Measurements from ENCODE around the gene AGL. TPM values are rescaled to one million over a fixed set of nuclear protein-coding genes. Genes with fewer than 3 reads are reported as not detected.

AGL gene
- total RNA-seq, 1 experiment from 2014 or later = 12.0 TPM

DNA sequence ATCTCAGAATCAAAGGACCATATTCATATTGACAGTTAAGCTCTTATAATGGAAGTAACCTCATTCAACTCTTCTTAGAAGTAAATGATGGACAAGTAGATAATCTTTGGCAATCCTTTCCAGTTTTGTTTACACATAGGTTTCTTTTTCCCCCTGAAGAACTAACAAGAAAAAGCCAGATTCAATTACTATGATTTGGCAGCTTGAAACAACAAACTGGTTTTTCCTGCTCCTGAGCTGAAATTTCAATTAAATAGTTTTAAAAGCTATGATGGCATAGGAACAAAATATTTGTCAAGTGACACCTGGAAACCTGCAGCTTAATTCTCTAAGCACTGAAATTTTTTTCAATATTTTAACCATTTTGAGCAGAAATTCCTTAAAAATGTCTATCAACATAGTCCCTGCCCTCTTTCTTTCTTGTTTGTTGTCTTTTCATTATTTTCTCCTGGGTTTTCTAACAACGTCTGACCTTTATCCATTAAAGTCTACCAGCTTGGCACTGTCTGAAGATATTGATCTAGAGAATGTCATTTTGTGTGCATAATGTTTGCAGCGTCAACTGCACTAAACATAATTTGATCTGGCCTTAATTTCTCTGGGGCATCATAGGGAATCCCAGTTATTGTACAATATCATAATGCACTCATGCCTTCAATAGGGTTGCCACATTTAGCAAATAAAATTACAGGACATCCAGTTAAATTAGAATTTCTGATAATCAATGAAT is 115.7 kb downstream of the AGL start:
- CTCF ChIA-PET = no interaction called here
- POLR2A ChIA-PET = no interaction called here
- no peaks in the 10 kb centered on the region for H3K27me3 ChIP-seq (ENCODE audit: control insufficient read depth, insufficient read depth, low read length)
- H3K4me1 ChIP-seq (ENCODE audit: control insufficient read depth, insufficient read depth, low read length) = no peaks in the 10 kb centered on the region
- DNase-seq (ENCODE audit: low read depth, low spot score) (no peak), ATAC-seq (no peak)
- no peak overlapping the region for H3K27ac ChIP-seq (ENCODE audit: low read length)
- in situ Hi-C loops (cut with HindIII; ENCODE audit: low pct_unique_long_range_greater_than_20kb, low sequenced_read_pairs) = no loop called here
- peaks cover 2% of the 10 kb centered on the region; the same call in 1 of the 2 replicates for H3K36me3 ChIP-seq (ENCODE audit: control insufficient read depth, insufficient read depth, low read length)
- intact Hi-C loops (cut with micrococcal nuclease; ENCODE audit: unreplicated experiment) = no loop called here
- BruUV-seq (replicated peaks) = no TSS peak
- H3K9me3 ChIP-seq (ENCODE audit: control insufficient read depth, insufficient read depth, low read depth, low read length) = no peaks in the 10 kb centered on the region
- TF ChIP-seq TCF7L2 (IDR thresholded peaks at IDR 0.05; ENCODE audit: low read depth, low read length) (no peak), SIN3A (IDR thresholded peaks at IDR 0.05; ENCODE audit: borderline replicate concordance, insufficient read depth, low read depth, low read length) (no peak), POLR2AphosphoS5 (IDR thresholded peaks at IDR 0.05; ENCODE audit: low read depth, low read length) (no peak)
- TF ChIP-seq, protein P1, sequence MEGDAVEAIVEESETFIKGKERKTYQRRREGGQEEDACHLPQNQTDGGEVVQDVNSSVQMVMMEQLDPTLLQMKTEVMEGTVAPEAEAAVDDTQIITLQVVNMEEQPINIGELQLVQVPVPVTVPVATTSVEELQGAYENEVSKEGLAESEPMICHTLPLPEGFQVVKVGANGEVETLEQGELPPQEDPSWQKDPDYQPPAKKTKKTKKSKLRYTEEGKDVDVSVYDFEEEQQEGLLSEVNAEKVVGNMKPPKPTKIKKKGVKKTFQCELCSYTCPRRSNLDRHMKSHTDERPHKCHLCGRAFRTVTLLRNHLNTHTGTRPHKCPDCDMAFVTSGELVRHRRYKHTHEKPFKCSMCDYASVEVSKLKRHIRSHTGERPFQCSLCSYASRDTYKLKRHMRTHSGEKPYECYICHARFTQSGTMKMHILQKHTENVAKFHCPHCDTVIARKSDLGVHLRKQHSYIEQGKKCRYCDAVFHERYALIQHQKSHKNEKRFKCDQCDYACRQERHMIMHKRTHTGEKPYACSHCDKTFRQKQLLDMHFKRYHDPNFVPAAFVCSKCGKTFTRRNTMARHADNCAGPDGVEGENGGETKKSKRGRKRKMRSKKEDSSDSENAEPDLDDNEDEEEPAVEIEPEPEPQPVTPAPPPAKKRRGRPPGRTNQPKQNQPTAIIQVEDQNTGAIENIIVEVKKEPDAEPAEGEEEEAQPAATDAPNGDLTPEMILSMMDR (IDR thresholded peaks at IDR 0.05) = no peak
- TF ChIP-seq, protein P2, sequence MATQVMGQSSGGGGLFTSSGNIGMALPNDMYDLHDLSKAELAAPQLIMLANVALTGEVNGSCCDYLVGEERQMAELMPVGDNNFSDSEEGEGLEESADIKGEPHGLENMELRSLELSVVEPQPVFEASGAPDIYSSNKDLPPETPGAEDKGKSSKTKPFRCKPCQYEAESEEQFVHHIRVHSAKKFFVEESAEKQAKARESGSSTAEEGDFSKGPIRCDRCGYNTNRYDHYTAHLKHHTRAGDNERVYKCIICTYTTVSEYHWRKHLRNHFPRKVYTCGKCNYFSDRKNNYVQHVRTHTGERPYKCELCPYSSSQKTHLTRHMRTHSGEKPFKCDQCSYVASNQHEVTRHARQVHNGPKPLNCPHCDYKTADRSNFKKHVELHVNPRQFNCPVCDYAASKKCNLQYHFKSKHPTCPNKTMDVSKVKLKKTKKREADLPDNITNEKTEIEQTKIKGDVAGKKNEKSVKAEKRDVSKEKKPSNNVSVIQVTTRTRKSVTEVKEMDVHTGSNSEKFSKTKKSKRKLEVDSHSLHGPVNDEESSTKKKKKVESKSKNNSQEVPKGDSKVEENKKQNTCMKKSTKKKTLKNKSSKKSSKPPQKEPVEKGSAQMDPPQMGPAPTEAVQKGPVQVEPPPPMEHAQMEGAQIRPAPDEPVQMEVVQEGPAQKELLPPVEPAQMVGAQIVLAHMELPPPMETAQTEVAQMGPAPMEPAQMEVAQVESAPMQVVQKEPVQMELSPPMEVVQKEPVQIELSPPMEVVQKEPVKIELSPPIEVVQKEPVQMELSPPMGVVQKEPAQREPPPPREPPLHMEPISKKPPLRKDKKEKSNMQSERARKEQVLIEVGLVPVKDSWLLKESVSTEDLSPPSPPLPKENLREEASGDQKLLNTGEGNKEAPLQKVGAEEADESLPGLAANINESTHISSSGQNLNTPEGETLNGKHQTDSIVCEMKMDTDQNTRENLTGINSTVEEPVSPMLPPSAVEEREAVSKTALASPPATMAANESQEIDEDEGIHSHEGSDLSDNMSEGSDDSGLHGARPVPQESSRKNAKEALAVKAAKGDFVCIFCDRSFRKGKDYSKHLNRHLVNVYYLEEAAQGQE (IDR thresholded peaks at IDR 0.05; ENCODE audit: insufficient read depth in 1 of 2, low read depth in 2 of 2, low read length in 1 of 2) = no peak
- no peak overlapping the region for H3K4me3 ChIP-seq (ENCODE audit: low read depth in 2 of 2, low read length in 2 of 2)

DNA sequence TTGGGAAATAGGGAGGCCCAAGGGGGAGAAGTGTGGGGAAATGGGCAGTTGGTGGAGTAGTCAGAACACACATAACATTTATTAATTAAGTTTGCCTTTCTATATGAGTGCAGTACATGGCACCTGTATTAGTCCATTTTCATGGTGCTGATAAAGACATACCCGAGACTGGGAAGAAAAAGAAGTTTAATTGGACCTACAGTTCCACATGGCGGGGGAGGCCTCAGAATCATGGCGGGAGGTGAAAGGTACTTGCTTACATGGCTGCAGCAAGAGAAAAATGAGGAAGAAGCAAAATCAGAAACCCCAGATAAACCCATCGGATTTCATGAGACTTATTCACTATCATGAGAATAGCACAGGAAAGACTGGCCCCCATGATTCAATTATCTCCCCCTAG is 118.1 kb downstream of the AGL start:
- H3K4me1 ChIP-seq (ENCODE audit: control insufficient read depth, insufficient read depth, low read length) = no peaks in the 10 kb centered on the region
- peaks cover 2% of the 10 kb centered on the region; the same call in 1 of the 2 replicates for H3K36me3 ChIP-seq (ENCODE audit: control insufficient read depth, insufficient read depth, low read length)
- intact Hi-C loops (cut with micrococcal nuclease; ENCODE audit: unreplicated experiment) = no loop called here

More for the DNA sequence above, 118.1 kb downstream of the AGL start:
- Histone ChIP-seq H3K27me3 (ENCODE audit: control insufficient read depth, insufficient read depth, low read length) (no peaks in the 10 kb centered on the region), H3K9me3 (ENCODE audit: control insufficient read depth, insufficient read depth, low read depth, low read length) (no peaks in the 10 kb centered on the region), H3K4me3 (ENCODE audit: low read depth in 2 of 2, low read length in 2 of 2) (no peak overlapping the region), H3K27ac (ENCODE audit: low read length) (no peak overlapping the region)
- no peak for ATAC-seq
- ChIA-PET POLR2A (no interaction called here), CTCF (no interaction called here)
- in situ Hi-C loops (cut with HindIII; ENCODE audit: low pct_unique_long_range_greater_than_20kb, low sequenced_read_pairs) = no loop called here
- BruUV-seq (replicated peaks) = no TSS peak
- TF ChIP-seq SIN3A (IDR thresholded peaks at IDR 0.05; ENCODE audit: borderline replicate concordance, insufficient read depth, low read depth, low read length) (no peak), TCF7L2 (IDR thresholded peaks at IDR 0.05; ENCODE audit: low read depth, low read length) (no peak), POLR2AphosphoS5 (IDR thresholded peaks at IDR 0.05; ENCODE audit: low read depth, low read length) (no peak)
- TF ChIP-seq, protein P1 (IDR thresholded peaks at IDR 0.05) = no peak
- TF ChIP-seq, protein P2 (IDR thresholded peaks at IDR 0.05; ENCODE audit: insufficient read depth in 1 of 2, low read depth in 2 of 2, low read length in 1 of 2) = no peak
- no peak for DNase-seq (ENCODE audit: low read depth, low spot score)

Measured in Panc1 (cell line).